AG10803 (cell line): ENCODE data around the gene NDUFB6.

Experiments
- DNase-seq: peaks from one replicate; pipeline ENCODE4 v3.0.0; 2010; ENCODE audit warnings: low read depth
- H3K4me3 ChIP-seq: 2 replicates; pipeline ENCODE4 v1.5.1; 2011; ENCODE audit warnings: mild to moderate bottlenecking, low read length, control low read depth
- TF ChIP-seq, protein P1 (sequence below): conservative IDR thresholded peaks from 2 replicates; pipeline ENCODE4 v1.5.1; 2011; ENCODE audit warnings: mild to moderate bottlenecking, low read length, control low read depth, inconsistent platforms

Gene NDUFB6

DNA sequence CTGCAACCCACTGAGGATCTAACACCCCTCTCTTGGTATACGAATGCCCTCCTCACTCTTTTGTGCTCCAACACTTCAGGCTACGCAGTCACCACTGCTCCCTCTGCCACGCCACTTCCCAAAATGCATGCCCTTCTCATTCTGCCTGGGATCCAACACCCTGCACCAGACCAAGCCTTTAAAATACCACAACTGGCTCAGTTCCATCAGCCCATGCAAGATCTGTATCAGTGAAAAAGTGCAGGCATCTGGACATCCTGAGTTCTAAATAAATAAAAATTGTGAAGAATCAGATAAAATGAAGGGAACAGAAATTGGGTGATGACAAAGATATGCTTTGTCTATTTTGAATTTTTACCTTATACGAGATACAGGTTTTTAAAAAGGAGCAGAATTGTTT is 2.7 kb downstream of the NDUFB6 start:
- no peak overlapping the region for H3K4me3 ChIP-seq
- no peak for DNase-seq
- TF ChIP-seq, protein P1, sequence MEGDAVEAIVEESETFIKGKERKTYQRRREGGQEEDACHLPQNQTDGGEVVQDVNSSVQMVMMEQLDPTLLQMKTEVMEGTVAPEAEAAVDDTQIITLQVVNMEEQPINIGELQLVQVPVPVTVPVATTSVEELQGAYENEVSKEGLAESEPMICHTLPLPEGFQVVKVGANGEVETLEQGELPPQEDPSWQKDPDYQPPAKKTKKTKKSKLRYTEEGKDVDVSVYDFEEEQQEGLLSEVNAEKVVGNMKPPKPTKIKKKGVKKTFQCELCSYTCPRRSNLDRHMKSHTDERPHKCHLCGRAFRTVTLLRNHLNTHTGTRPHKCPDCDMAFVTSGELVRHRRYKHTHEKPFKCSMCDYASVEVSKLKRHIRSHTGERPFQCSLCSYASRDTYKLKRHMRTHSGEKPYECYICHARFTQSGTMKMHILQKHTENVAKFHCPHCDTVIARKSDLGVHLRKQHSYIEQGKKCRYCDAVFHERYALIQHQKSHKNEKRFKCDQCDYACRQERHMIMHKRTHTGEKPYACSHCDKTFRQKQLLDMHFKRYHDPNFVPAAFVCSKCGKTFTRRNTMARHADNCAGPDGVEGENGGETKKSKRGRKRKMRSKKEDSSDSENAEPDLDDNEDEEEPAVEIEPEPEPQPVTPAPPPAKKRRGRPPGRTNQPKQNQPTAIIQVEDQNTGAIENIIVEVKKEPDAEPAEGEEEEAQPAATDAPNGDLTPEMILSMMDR = no peak

DNA sequence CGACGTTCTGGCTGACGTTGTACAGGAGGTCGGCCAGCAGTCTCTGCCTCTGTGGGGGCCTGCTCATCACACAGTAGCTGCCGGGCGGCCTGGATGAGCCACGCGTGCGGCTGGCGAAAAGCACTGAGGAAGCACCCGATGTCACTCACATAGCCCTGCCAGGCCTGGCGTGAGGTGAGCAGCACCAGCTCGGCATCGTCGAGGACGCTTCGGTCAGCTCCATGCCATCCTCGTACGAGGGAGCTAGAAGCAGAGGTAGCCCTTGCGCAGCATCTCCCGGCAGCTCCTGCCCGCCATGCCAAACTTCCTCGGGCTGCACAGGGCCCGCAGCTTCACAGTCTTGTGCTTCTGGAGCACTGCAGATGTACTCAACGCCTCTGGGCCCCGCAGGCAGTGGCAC is 6.2 kb downstream of the NDUFB6 start:
- DNase-seq = no peak
- TF ChIP-seq, protein P1 = no peak
- H3K4me3 ChIP-seq = no peak overlapping the region

DNA sequence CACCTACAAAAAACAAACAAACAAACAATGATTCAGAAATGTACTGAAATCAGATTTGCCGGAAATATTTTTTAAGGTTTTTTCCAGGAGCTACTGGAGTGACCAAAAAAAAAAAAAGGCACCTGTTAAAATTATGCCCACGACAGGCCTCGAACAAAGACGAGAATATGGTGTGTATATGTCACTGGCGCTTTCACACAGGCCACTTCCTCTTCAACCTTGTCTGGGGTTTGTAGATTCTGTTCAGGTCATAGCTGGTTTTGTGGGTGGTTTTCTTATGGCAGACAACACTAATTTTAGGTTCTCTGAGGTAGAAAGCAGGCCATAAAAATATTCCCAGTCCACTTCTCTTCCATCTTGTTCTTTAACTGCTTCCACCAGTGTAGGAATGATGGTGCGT is 7.0 kb downstream of the NDUFB6 start:
- TF ChIP-seq, protein P1 = no peak
- no peak for DNase-seq

DNA sequence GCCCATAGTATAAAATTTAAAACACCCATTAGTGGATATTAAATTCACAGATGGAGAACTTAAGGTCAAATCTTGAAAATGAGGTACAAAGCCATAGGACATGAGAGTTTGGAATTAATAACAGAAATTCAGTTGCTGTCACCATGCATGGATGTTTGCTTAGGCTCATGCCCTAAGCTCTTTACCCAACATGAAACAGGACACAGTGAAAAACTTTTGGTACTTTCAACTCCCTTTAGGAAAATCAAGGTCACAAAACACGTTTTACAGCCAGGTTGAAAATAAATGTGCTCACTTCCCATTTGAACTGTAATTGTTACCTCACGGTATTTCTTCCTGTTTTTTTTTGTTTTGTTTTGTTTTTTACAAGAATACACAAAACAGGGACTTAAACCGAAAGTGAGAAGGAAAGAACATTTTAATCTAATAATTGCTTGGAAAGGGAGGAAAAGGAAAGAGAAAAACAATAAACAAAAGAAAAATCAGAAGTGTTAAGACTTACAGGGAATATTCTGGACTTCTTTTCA is 14.5 kb downstream of the NDUFB6 start:
- DNase-seq = no peak
- TF ChIP-seq, protein P1 = no peak
- no peak overlapping the region for H3K4me3 ChIP-seq

More for the DNA sequence above, 7.0 kb downstream of the NDUFB6 start:
- no peak overlapping the region for H3K4me3 ChIP-seq

DNA sequence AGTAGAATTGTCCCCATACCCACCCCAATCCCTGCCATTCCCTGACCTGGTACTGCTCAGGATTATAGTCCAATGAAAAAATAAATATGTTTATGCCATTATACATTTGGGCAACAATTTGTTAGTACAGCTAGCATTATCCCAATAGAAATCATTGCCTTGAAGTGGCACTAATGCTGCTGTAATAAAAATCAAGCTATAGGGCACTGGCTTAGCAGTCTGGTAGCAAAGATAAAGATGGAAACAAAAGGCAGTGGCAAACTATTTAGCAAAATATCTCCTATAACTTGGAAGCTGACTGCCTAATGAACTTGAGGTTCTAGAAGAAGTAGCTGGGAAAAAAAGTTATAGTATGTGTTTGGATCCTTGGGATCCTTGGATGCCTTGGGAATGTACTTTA is 18.4 kb downstream of the NDUFB6 start:
- TF ChIP-seq, protein P1 = no peak
- no peak overlapping the region for H3K4me3 ChIP-seq
- no peak for DNase-seq

DNA sequence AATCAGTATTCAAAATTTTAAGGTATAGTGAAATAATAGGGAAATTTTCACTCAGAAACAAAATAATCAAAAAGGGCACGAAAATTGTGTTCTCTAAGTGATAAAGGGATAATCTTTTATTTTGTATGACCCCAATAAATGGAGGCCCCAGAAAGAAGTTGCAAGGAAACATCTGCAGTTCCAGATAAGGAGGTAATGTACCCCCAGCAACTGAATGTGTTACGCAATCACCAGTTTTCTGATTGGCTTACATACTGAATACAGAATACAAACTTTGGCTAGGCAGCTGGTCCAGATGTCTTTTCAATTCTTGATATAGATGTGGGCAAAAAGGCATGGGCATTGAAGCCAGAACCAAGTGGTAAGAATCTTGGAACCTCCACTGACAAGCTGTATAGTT is 18.9 kb downstream of the NDUFB6 start:
- no peak overlapping the region for H3K4me3 ChIP-seq
- TF ChIP-seq, protein P1 = no peak
- peak; percentile 15 for DNase-seq

DNA sequence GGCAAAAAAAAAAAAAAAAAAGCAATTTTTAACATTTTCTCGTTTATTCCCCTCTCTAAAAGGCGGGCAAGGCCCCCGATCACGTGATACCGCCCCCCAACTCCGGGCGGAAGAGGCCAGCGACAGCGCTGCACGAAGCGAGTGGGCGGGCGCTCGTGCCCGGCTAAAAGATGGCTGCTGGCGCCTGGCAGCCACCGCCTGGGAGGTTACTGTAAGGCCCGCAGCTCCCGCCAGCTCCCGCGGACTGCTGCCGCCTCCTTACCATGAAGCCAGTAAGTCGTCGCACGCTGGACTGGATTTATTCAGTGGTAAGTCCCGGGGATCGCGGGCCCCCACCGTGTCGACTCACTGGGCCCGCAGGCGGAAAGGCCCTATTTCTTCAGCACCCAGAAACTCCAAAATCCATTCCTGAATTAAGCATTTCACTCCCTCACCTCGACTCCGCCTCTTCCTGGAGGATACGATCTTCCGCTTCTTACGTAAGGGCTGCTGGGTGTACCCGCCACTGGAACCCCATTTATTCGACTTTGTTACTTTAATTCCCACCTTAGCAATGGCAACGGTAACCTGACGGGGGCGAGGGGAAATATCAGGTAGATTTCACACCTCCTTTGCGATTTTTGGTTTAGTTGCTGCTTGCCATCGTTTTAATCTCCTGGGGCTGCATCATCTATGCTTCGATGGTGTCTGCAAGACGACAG is 20.6 kb downstream of the NDUFB6 start, which contains the start of the genes SMIM27 and TOPORS:
TSS of gene SMIM27 (plus strand) at position 156 of the 701 bp plus-strand sequence. CDS start at position 264, 108 bp downstream.
TSS of gene TOPORS (minus strand) at position 415 of the 701 bp plus-strand sequence. CDS start at position 265, 150 bp downstream.
- TF ChIP-seq, protein P1 = no peak
- peak within 1 kb of the TSS; percentile 85 for H3K4me3 ChIP-seq
- DNase-seq = peak; percentile 85
